ENCODE data around the gene PKP3. TPM values are rescaled to one million over a fixed set of nuclear protein-coding genes. Genes with fewer than 3 reads are reported as not detected.

Gene PKP3
- total and polyA plus RNA-seq, 10 donors, result 0.09 to 2.8 (median 0.44) TPM; not detected in 4

GRCh38 chr11:350723-351255 lies 43.2 kb upstream of the PKP3 start:
- Histone ChIP-seq H3K4me3 (peak overlapping the region in 1 of 8 donors; percentile 2), H3K27me3 (replicated peaks in 1 of 7) (no peaks in the 10 kb centered on the region), H3K4me1 (peaks cover 7 to 67% (median 47%) of the 10 kb centered on the region in 6 donors), H3K9me3 (no peaks in the 10 kb centered on the region), H3K27ac (peak overlapping the region in 7 of 8 donors; percentile 38 to 76 (median 68)), H3K36me3 (no peaks in the 10 kb centered on the region)
- intact Hi-C loops (cut with DNase I; ENCODE audit: low total_unique reads), result no loop called here
- peak in 1 of 3 donors; percentile 51 for TF ChIP-seq POLR2AphosphoS5 (IDR thresholded peaks at IDR 0.05)
- no peak for TF ChIP-seq POLR2A (IDR thresholded peaks at IDR 0.05)
- TF ChIP-seq CTCF (IDR thresholded peaks at IDR 0.05 in 8 of 11, conservative IDR thresholded peaks at IDR 0.05 in 3 of 11), result no peak
- WGBS, 5 donors, result 38 to 51% (median 46%) methylated on average over 18 of the region's 18 CpGs
- DNase-seq, result peak; percentile 69

GRCh38 chr11:351411-351810 lies 42.6 kb upstream of the PKP3 start:
- no peaks in the 10 kb centered on the region for H3K36me3 ChIP-seq
- DNase-seq, result peak; percentile 65
- H3K27me3 ChIP-seq (replicated peaks in 1 of 7), result no peaks in the 10 kb centered on the region
- no peaks in the 10 kb centered on the region for H3K9me3 ChIP-seq
- no peak overlapping the region for H3K4me3 ChIP-seq
- intact Hi-C loops (cut with DNase I; ENCODE audit: low total_unique reads), result no loop called here
- peaks cover 7 to 70% (median 49%) of the 10 kb centered on the region in 6 donors for H3K4me1 ChIP-seq
- 94 to 96% (median 95%) methylated on average over 14 of the region's 14 CpGs for whole genome bisulfite sequencing, 5 donors
- TF ChIP-seq POLR2A (IDR thresholded peaks at IDR 0.05), result no peak
- no peak for TF ChIP-seq POLR2AphosphoS5 (IDR thresholded peaks at IDR 0.05)
- no peak for TF ChIP-seq CTCF (IDR thresholded peaks at IDR 0.05 in 8 of 11, conservative IDR thresholded peaks at IDR 0.05 in 3 of 11)
- H3K27ac ChIP-seq, result peak overlapping the region in 6 of 8 donors; percentile 38 to 76 (median 69)

- H3K27me3 ChIP-seq (replicated peaks in 1 of 7), result no peaks in the 10 kb centered on the region
- no peak overlapping the region for H3K4me3 ChIP-seq
- H3K27ac ChIP-seq, result peak overlapping the region; percentile 60 to 99 (median 97)
- peaks cover 7 to 70% (median 49%) of the 10 kb centered on the region in 6 donors for H3K4me1 ChIP-seq
- 75 to 84% (median 81%) methylated on average over 12 of the region's 12 CpGs for WGBS, 5 donors
- no peaks in the 10 kb centered on the region for H3K9me3 ChIP-seq
- TF ChIP-seq POLR2AphosphoS5 (IDR thresholded peaks at IDR 0.05), result no peak
- no peak for TF ChIP-seq POLR2A (IDR thresholded peaks at IDR 0.05)
- TF ChIP-seq CTCF (IDR thresholded peaks at IDR 0.05 in 8 of 11, conservative IDR thresholded peaks at IDR 0.05 in 3 of 11), result no peak
- H3K36me3 ChIP-seq, result no peaks in the 10 kb centered on the region
- intact Hi-C loops (cut with DNase I; ENCODE audit: low total_unique reads), result no loop called here
- DNase-seq, result peak; percentile 54
Measured at GRCh38 chr11:352456-353031, 41.5 kb upstream of the PKP3 start.

- intact Hi-C loops (cut with DNase I; ENCODE audit: low total_unique reads), result no loop called here
- TF ChIP-seq CTCF (IDR thresholded peaks at IDR 0.05 in 8 of 11, conservative IDR thresholded peaks at IDR 0.05 in 3 of 11) (no peak), POLR2AphosphoS5 (IDR thresholded peaks at IDR 0.05) (peak; percentile 62 to 75 (median 62)), POLR2A (IDR thresholded peaks at IDR 0.05) (no peak)
- Histone ChIP-seq H3K4me1 (peaks cover 7 to 63% (median 47%) of the 10 kb centered on the region in 6 donors), H3K27me3 (replicated peaks in 1 of 7) (no peaks in the 10 kb centered on the region), H3K9me3 (no peaks in the 10 kb centered on the region), H3K36me3 (no peaks in the 10 kb centered on the region), H3K4me3 (no peak overlapping the region), H3K27ac (peak overlapping the region; percentile 60 to 99 (median 97))
- 45 to 64% (median 46%) methylated on average over 16 of the region's 16 CpGs for WGBS, 5 donors
- DNase-seq, result peak; percentile 83
Measured at GRCh38 chr11:353179-353873, 40.7 kb upstream of the PKP3 start.

Measured in spleen (tissue), 11 donors.